GM19324 (cell line): ENCODE results near the gene FBXW11.
"Not testable (repeated sequence)": the region's sequence is repeated elsewhere in the genome, so short reads cannot be mapped to it uniquely, and the experiment has no call there.

ENCODE experiments used
- ATAC-seq: cut with Tn5 transposase; IDR thresholded peaks from one replicate; pipeline ENCODE4 v1.9.1; 2021; ENCODE audit warnings: mild to moderate bottlenecking, moderate library complexity; ENCODE audit not compliant: unreplicated experiment, low FRiP score

FBXW11 gene

GRCh38 chr5:171924493-171925122 lies 81.8 kb downstream of the FBXW11 start:
- no peak for ATAC-seq

- ATAC-seq = no peak
Observed at GRCh38 chr5:171920765-171921391, 85.6 kb downstream of the FBXW11 start.

DNA sequence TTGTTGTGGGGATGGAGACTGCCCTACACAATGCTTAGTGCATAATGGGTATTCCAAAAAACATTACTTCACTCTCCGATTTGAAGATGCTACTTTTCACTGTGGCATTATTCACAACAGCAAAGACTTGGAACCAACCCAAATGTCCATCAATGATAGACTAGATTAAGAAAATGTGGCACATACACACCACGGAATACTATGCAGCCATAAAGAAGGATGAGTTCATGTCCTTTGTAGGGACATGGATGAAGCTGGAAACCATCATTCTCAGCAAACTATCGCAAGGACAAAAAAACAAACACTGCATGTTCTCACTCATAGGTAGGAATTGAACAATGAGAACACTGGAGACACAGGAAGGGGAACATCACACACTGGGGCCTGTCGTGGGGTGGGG lies 90.7 kb downstream of the FBXW11 start:
- ATAC-seq = not testable (repeated sequence)

DNA sequence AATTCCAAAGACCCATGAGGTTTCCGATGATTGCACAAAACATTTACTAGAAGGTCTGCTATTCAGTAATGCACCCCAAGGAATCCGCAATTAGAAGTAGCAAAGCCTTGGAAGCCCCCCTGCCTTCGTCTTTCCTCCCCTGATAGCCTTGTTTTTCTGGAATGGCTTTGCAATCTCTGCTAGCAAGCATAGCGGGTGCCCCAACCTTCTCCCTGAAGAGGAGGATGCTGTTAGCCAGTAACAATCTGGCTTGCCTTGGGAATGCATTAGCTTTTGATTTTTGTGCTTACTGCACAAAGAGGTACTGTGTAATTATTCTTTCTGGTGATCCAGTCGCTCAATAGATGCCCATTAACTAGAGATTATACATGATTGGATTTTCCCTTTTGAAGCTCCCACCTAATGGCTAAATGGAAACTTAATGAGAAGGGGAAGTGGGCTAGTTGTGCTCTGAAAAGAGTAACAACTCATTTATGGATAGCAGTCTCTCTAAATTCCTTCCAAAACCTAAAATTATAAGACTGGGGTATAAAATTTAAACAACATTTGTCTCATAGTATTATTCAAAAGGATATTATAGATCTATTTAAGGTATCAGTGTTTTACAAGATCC lies 91.6 kb downstream of the FBXW11 start:
- no peak for ATAC-seq

DNA sequence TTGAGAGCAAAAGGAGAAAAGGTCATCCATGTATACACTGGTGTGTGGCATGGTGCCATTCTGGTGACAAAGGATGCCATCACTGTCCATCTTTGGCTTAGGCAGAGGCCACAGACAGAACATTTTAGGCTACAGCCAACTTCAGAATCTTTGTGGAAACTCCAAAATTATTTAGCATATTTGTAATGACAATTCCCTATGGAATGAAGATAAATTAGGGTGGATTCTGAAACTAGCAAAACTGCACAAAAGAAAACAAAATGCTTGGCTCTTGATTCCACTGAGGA lies 92.5 kb downstream of the FBXW11 start:
- no peak for ATAC-seq

DNA sequence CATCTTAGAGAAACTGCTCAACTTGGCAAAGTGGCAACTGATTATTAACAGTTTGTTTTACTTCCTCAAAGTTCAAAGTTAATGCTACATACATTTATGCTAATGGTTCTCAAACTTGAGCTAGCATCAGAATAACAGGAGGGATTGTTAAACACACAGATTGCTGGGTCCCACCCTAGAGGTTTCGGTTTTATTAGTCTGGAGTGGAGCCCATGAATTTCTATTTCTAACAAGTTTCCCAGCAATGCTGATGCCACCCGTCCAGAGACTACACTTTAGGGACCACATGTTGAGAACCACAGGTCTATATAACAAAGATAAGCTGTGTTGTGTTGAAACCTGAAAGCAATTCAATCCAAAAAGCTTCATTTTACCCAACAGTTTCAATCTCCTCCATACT lies 95.3 kb downstream of the FBXW11 start:
- ATAC-seq = no peak

GRCh38 chr5:171908638-171909037 lies 97.8 kb downstream of the FBXW11 start:
- no peak for ATAC-seq

DNA sequence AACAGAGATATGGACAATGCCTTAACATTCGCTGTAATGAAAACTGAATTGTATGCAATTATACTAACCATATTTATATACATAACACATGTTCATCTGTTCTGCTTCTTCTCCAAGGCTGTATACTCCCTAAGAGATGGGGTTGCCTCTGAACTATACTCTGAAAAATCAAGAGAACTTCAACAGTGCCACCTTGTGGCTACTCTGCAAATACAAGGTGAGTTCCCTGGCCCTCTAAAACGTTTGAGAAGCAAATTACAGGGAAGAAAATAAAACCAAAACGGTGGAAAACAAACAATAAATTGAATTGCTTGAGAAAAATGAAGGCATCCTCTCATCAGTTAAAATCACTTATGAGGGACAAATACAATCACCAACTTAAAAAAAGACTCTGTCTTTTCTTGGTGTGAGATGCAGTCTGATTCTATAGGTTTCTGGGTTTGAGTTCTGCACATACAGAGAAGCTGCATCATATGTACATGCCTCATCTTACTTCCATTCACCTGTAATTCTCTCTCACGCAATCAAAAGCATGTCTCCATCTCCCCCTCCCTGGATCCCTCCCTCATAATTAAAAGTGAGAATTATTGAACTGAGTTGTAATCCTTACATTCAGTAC lies 98.6 kb downstream of the FBXW11 start:
- ATAC-seq = no peak

DNA sequence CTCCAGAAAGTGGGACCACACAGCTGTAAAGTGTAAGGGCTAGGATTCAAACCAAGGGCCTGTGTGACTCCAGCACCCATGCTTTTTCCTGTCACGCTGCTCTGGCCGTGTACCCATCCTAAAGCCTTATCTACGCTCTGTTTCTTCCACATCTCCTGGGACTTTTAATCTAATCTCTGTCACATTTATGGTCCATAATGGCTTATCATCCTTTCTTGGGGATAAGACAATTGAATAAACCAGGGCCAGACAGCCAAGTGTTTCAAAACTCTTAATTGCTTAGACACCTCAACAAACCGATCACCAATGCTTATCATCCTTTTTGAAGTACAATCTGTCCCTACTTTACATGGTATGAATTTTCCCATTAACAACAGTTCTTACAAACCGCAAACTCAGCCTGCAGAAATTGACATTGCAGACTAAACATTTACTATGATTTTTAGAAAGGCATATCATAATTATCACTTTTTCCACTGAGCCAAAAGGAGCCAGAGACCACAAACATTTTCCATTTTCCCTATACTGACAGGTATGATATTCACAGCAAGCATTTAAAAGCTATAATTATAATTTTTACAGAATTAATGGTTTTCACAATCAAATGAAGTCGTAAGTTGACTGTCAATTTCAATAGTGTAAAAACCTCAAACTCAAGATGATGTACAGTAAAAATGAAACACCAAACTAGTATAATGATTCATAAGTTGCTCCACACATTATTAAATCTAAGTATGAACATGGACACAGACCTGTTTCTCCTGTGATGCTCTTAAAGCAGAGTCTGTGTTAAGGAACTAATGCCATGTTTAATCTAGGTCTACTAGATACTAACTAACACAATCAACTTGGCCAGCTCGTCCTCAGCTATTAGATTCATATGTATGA lies 99.5 kb downstream of the FBXW11 start:
- no peak for ATAC-seq

DNA sequence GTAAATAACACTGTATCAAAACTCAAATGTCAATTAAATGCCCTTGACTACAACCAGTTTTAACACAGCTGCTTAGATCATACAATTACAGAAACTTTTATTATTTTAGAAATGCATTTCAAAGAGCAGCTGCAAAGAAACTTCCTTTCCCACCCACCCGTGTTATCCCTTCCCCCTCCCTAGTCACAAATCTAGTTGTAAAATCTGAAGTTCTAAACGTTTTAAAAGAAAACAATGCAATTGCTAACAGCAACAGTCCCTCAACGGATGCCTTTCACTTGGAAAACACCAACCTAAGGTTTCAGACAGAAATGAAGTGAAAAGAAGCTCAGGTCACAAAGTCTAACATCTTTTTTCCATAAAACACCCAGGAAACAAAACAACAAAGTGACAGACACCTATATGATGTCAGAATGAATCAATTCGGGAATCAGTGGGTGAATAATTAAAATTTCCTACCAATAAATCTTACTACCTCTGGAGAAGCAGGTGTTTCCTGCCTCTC lies 100.3 kb downstream of the FBXW11 start:
- no peak for ATAC-seq

DNA sequence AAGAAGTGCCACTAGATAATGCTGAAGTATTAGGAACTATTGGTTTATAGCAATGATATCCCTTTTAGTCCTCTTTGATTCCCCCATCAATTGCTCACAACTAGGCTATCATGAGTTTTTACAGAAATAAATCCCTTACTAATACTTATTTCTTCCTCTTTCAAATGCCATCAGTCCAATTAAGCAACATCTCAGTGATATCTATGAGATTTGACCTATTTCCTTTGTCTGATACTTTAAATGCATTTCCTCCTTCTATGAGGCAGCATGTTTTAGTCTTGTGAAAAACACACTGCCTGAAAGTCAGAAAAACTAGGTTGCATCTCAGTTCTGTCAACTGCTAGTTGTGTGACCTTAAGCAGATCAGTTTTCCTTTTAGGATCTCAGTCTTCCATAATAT lies 101.6 kb downstream of the FBXW11 start:
- ATAC-seq = no peak

GRCh38 chr5:171901764-171902163 lies 104.7 kb downstream of the FBXW11 start:
- ATAC-seq = no peak

GRCh38 chr5:171899792-171900191 lies 106.6 kb downstream of the FBXW11 start:
- ATAC-seq = no peak

- ATAC-seq = no peak
Observed at GRCh38 chr5:171898879-171899278, 107.6 kb downstream of the FBXW11 start.

DNA sequence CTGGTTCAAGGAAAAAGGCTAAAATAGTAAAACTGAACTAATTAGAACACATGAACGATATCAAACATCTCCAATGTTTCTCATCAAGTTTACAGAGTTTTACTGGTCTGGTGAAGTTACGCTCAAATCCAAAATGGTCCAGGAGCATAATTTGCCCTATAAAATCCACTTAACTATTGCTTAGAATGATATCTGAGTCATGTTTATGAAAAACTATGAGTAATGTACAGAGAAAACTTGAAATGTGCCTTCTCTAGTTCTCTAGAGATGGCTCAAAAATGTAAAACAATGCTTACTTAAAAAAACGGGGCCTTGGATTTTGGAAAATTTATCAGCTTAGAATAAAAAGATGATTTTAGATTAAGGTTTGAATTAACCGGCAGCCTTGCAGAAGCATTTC lies 108.1 kb downstream of the FBXW11 start:
- ATAC-seq = no peak

- ATAC-seq = no peak
Observed at GRCh38 chr5:171897231-171897630, 109.2 kb downstream of the FBXW11 start.

DNA sequence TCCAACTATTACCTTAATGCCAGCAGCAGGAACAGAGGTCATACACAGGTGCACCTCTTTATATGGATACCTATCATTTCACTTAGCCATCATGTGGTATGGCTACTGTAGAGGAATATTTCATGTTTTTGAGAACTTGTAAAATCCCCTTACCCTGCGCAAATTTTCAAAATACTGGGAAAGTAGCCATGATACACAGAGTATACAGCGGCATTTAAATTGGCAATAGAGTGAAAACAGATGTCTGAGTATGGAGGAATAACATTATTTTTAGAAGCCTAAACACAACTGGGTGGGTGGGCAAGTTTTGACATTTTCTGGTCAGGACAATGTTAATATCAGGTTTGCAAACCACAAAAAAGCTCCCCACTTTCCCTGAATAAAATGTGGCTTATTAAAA lies 111.4 kb downstream of the FBXW11 start:
- ATAC-seq = no peak

GRCh38 chr5:171893290-171893886 lies 113.0 kb downstream of the FBXW11 start:
- no peak for ATAC-seq

- no peak for ATAC-seq
Observed at GRCh38 chr5:171891595-171891994, 114.8 kb downstream of the FBXW11 start.

- ATAC-seq = no peak
Observed at GRCh38 chr5:171891150-171891549, 115.3 kb downstream of the FBXW11 start.
